ENCODE results near the gene F2RL3.
A peak's percentile ranks its signal among the peaks of the same experiment; 100 is the strongest.

F2RL3 gene

GRCh38 chr19:16882146-16882545 is 6.7 kb upstream of the F2RL3 start:
- TF ChIP-seq ZFX (IDR thresholded peaks at IDR 0.05; ENCODE audit: borderline replicate concordance), result no peak
- TF ChIP-seq CTCF (IDR thresholded peaks at IDR 0.05), result no peak
- no peak overlapping the region for H3K27ac ChIP-seq

GRCh38 chr19:16883522-16883921 is 5.3 kb upstream of the F2RL3 start:
- TF ChIP-seq CTCF (IDR thresholded peaks at IDR 0.05) (no peak), ZFX (IDR thresholded peaks at IDR 0.05; ENCODE audit: borderline replicate concordance) (no peak)
- H3K27ac ChIP-seq, result no peak overlapping the region

GRCh38 chr19:16885166-16885565 is 3.6 kb upstream of the F2RL3 start:
- TF ChIP-seq ZFX (IDR thresholded peaks at IDR 0.05; ENCODE audit: borderline replicate concordance), result no peak
- no peak overlapping the region for H3K27ac ChIP-seq

GRCh38 chr19:16886305-16886880 is 2.4 kb upstream of the F2RL3 start:
- peak overlapping the region; percentile 47; the same call in 1 of the 2 replicates for H3K27ac ChIP-seq
- TF ChIP-seq ZFX (IDR thresholded peaks at IDR 0.05; ENCODE audit: borderline replicate concordance) (no peak), CTCF (IDR thresholded peaks at IDR 0.05) (no peak)

GRCh38 chr19:16887353-16888265 is 1.2 kb upstream of the F2RL3 start:
- TF ChIP-seq CTCF (IDR thresholded peaks at IDR 0.05) (no peak), ZFX (IDR thresholded peaks at IDR 0.05; ENCODE audit: borderline replicate concordance) (no peak)
- H3K27ac ChIP-seq, result no peak overlapping the region

GRCh38 chr19:16889366-16889882 is 625 bp downstream of the F2RL3 start:
- TF ChIP-seq ZFX (IDR thresholded peaks at IDR 0.05; ENCODE audit: borderline replicate concordance) (no peak), CTCF (IDR thresholded peaks at IDR 0.05) (no peak)
- H3K27ac ChIP-seq, result peak overlapping the region; percentile 81

- H3K27ac ChIP-seq, result peak overlapping the region; percentile 81
These were observed 1.2 kb downstream of the F2RL3 start for GRCh38 chr19:16889883-16890460.

More at GRCh38 chr19:16889883-16890460, 1.2 kb downstream of the F2RL3 start:
- TF ChIP-seq ZFX (IDR thresholded peaks at IDR 0.05; ENCODE audit: borderline replicate concordance) (no peak), CTCF (IDR thresholded peaks at IDR 0.05) (peak; percentile 66)

Data from 22Rv1 (cell line).